ENCODE results near the gene DBT.

- TF ChIP-seq, protein P1, sequence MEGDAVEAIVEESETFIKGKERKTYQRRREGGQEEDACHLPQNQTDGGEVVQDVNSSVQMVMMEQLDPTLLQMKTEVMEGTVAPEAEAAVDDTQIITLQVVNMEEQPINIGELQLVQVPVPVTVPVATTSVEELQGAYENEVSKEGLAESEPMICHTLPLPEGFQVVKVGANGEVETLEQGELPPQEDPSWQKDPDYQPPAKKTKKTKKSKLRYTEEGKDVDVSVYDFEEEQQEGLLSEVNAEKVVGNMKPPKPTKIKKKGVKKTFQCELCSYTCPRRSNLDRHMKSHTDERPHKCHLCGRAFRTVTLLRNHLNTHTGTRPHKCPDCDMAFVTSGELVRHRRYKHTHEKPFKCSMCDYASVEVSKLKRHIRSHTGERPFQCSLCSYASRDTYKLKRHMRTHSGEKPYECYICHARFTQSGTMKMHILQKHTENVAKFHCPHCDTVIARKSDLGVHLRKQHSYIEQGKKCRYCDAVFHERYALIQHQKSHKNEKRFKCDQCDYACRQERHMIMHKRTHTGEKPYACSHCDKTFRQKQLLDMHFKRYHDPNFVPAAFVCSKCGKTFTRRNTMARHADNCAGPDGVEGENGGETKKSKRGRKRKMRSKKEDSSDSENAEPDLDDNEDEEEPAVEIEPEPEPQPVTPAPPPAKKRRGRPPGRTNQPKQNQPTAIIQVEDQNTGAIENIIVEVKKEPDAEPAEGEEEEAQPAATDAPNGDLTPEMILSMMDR (IDR thresholded peaks at IDR 0.05) = no peak
- TF ChIP-seq ZFX (IDR thresholded peaks at IDR 0.05; ENCODE audit: borderline replicate concordance) = no peak
These were observed 27.2 kb downstream of the DBT start for GRCh38 chr1:100222428-100222827.

Data from 22Rv1 (cell line).